ENCODE results near the gene SURF4. TPM values are rescaled to one million over a fixed set of nuclear protein-coding genes. Genes with fewer than 3 reads are reported as not detected.

SURF4 gene
- total RNA-seq, 1 experiment from 2014 or later, result 171 TPM

DNA sequence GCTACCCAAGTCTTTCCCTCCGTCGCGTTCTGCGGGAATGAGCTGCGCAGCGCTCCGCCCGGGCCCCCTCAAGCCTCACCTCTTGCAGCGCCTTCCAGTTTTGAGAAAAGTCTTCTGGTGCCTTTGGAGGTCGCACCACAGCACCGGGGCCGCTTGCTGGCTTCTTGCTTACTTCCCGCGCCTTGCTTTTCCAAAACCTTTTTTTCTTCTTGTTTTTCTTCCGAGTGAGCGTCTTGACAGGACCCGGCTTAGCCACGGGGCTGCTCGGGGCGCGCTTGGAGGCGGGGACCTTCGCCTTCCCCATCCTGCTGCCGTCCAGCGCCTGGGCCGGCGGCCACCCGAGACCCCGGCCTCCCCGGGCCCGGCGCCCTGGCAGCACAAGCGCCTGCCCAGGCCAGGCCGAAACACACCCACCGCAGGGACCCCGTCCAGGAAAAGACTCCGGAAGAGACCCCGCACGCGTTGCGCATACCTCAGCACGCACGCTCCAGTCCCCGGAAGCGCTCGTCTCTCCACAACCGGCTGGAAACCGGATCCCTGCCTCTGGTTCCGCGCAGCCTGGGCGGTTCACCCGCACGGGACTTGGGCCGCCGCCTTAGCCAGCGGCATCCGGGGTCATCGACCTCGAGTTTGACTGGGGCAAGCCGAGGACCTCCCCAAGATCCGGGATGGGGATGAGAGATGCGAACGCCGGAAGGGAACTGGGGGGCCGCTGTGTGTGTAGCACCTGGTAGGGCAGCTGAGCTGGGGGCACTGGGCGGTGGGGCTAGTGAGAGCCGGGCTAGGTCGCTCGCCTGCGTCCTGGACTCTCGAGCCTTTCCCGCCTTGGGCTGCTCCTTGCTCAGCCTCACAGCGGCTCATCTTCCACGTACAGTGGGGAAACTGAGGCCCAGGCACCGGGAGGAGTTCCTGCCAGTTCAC is 41.9 kb upstream of the SURF4 start, which contains the start of gene REXO4 (continued):
- TF ChIP-seq, protein P1, sequence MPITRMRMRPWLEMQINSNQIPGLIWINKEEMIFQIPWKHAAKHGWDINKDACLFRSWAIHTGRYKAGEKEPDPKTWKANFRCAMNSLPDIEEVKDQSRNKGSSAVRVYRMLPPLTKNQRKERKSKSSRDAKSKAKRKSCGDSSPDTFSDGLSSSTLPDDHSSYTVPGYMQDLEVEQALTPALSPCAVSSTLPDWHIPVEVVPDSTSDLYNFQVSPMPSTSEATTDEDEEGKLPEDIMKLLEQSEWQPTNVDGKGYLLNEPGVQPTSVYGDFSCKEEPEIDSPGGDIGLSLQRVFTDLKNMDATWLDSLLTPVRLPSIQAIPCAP (CRISPR knock-in tag; IDR thresholded peaks at IDR 0.05), result 0 out of 2 replicates have a peak, but pooled peaks have one; percentile 54
- TF ChIP-seq TEAD1 (CRISPR knock-in tag; IDR thresholded peaks at IDR 0.05), result peak; percentile 92
- TF ChIP-seq, protein P2, sequence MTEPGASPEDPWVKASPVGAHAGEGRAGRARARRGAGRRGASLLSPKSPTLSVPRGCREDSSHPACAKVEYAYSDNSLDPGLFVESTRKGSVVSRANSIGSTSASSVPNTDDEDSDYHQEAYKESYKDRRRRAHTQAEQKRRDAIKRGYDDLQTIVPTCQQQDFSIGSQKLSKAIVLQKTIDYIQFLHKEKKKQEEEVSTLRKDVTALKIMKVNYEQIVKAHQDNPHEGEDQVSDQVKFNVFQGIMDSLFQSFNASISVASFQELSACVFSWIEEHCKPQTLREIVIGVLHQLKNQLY (CRISPR knock-in tag; IDR thresholded peaks at IDR 0.05), result no peak
- peak; percentile 64; the same call in 1 of the 2 replicates for TF ChIP-seq NFE2L1 (CRISPR knock-in tag; IDR thresholded peaks at IDR 0.05)
- TF ChIP-seq, protein P3, sequence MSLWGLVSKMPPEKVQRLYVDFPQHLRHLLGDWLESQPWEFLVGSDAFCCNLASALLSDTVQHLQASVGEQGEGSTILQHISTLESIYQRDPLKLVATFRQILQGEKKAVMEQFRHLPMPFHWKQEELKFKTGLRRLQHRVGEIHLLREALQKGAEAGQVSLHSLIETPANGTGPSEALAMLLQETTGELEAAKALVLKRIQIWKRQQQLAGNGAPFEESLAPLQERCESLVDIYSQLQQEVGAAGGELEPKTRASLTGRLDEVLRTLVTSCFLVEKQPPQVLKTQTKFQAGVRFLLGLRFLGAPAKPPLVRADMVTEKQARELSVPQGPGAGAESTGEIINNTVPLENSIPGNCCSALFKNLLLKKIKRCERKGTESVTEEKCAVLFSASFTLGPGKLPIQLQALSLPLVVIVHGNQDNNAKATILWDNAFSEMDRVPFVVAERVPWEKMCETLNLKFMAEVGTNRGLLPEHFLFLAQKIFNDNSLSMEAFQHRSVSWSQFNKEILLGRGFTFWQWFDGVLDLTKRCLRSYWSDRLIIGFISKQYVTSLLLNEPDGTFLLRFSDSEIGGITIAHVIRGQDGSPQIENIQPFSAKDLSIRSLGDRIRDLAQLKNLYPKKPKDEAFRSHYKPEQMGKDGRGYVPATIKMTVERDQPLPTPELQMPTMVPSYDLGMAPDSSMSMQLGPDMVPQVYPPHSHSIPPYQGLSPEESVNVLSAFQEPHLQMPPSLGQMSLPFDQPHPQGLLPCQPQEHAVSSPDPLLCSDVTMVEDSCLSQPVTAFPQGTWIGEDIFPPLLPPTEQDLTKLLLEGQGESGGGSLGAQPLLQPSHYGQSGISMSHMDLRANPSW (CRISPR knock-in tag; conservative IDR thresholded peaks at IDR 0.05; ENCODE audit: low read depth), result no peak
- TF ChIP-seq ZNF263 (CRISPR knock-in tag; IDR thresholded peaks at IDR 0.05; ENCODE audit: low read depth), result no peak
- no peak for TF ChIP-seq ZNF232 (CRISPR knock-in tag; IDR thresholded peaks at IDR 0.05)
- TF ChIP-seq ZNF138 (CRISPR knock-in tag; conservative IDR thresholded peaks at IDR 0.05), result no peak
- TF ChIP-seq, protein P4, sequence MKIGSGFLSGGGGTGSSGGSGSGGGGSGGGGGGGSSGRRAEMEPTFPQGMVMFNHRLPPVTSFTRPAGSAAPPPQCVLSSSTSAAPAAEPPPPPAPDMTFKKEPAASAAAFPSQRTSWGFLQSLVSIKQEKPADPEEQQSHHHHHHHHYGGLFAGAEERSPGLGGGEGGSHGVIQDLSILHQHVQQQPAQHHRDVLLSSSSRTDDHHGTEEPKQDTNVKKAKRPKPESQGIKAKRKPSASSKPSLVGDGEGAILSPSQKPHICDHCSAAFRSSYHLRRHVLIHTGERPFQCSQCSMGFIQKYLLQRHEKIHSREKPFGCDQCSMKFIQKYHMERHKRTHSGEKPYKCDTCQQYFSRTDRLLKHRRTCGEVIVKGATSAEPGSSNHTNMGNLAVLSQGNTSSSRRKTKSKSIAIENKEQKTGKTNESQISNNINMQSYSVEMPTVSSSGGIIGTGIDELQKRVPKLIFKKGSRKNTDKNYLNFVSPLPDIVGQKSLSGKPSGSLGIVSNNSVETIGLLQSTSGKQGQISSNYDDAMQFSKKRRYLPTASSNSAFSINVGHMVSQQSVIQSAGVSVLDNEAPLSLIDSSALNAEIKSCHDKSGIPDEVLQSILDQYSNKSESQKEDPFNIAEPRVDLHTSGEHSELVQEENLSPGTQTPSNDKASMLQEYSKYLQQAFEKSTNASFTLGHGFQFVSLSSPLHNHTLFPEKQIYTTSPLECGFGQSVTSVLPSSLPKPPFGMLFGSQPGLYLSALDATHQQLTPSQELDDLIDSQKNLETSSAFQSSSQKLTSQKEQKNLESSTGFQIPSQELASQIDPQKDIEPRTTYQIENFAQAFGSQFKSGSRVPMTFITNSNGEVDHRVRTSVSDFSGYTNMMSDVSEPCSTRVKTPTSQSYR (CRISPR knock-in tag; IDR thresholded peaks at IDR 0.05), result no peak
- TF ChIP-seq FOXP1 (CRISPR knock-in tag; IDR thresholded peaks at IDR 0.05; ENCODE audit: borderline replicate concordance), result peak; percentile 93
- TF ChIP-seq, protein P5, sequence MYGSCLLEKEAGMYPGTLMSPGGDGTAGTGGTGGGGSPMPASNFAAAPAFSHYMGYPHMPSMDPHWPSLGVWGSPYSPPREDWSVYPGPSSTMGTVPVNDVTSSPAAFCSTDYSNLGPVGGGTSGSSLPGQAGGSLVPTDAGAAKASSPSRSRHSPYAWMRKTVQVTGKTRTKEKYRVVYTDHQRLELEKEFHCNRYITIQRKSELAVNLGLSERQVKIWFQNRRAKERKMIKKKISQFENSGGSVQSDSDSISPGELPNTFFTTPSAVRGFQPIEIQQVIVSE (CRISPR knock-in tag; IDR thresholded peaks at IDR 0.05; ENCODE audit: borderline replicate concordance), result no peak
- TF ChIP-seq TCF7 (CRISPR knock-in tag; IDR thresholded peaks at IDR 0.05; ENCODE audit: low read depth), result no peak; the same call in 1 of the 2 replicates
- TF ChIP-seq, protein P6, sequence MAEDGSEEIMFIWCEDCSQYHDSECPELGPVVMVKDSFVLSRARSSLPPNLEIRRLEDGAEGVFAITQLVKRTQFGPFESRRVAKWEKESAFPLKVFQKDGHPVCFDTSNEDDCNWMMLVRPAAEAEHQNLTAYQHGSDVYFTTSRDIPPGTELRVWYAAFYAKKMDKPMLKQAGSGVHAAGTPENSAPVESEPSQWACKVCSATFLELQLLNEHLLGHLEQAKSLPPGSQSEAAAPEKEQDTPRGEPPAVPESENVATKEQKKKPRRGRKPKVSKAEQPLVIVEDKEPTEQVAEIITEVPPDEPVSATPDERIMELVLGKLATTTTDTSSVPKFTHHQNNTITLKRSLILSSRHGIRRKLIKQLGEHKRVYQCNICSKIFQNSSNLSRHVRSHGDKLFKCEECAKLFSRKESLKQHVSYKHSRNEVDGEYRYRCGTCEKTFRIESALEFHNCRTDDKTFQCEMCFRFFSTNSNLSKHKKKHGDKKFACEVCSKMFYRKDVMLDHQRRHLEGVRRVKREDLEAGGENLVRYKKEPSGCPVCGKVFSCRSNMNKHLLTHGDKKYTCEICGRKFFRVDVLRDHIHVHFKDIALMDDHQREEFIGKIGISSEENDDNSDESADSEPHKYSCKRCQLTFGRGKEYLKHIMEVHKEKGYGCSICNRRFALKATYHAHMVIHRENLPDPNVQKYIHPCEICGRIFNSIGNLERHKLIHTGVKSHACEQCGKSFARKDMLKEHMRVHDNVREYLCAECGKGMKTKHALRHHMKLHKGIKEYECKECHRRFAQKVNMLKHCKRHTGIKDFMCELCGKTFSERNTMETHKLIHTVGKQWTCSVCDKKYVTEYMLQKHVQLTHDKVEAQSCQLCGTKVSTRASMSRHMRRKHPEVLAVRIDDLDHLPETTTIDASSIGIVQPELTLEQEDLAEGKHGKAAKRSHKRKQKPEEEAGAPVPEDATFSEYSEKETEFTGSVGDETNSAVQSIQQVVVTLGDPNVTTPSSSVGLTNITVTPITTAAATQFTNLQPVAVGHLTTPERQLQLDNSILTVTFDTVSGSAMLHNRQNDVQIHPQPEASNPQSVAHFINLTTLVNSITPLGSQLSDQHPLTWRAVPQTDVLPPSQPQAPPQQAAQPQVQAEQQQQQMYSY (CRISPR knock-in tag; IDR thresholded peaks at IDR 0.05), result peak; percentile 25; the same call in 1 of the 2 replicates
- no peak for TF ChIP-seq ZNF121 (CRISPR knock-in tag; IDR thresholded peaks at IDR 0.05)
- TF ChIP-seq, protein P7, sequence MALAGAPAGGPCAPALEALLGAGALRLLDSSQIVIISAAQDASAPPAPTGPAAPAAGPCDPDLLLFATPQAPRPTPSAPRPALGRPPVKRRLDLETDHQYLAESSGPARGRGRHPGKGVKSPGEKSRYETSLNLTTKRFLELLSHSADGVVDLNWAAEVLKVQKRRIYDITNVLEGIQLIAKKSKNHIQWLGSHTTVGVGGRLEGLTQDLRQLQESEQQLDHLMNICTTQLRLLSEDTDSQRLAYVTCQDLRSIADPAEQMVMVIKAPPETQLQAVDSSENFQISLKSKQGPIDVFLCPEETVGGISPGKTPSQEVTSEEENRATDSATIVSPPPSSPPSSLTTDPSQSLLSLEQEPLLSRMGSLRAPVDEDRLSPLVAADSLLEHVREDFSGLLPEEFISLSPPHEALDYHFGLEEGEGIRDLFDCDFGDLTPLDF (CRISPR knock-in tag; IDR thresholded peaks at IDR 0.05), result no peak
- peak; percentile 62; the same call in 1 of the 2 replicates for TF ChIP-seq TP53 (CRISPR knock-in tag; IDR thresholded peaks at IDR 0.05)
- no peak for TF ChIP-seq ZNF671 (CRISPR knock-in tag; IDR thresholded peaks at IDR 0.05)
- TF ChIP-seq, protein P8, sequence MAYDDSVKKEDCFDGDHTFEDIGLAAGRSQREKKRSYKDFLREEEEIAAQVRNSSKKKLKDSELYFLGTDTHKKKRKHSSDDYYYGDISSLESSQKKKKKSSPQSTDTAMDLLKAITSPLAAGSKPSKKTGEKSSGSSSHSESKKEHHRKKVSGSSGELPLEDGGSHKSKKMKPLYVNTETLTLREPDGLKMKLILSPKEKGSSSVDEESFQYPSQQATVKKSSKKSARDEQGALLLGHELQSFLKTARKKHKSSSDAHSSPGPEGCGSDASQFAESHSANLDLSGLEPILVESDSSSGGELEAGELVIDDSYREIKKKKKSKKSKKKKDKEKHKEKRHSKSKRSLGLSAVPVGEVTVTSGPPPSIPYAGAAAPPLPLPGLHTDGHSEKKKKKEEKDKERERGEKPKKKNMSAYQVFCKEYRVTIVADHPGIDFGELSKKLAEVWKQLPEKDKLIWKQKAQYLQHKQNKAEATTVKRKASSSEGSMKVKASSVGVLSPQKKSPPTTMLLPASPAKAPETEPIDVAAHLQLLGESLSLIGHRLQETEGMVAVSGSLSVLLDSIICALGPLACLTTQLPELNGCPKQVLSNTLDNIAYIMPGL (CRISPR knock-in tag; IDR thresholded peaks at IDR 0.05), result peak; percentile 91; the same call in 1 of the 2 replicates
- peak; percentile 75; the same call in 1 of the 2 replicates for TF ChIP-seq ETV6 (CRISPR knock-in tag; IDR thresholded peaks at IDR 0.05)
- TF ChIP-seq PRRX2 (CRISPR knock-in tag; IDR thresholded peaks at IDR 0.05), result no peak
